ENCODE results near the gene SH3RF2.

DNA sequence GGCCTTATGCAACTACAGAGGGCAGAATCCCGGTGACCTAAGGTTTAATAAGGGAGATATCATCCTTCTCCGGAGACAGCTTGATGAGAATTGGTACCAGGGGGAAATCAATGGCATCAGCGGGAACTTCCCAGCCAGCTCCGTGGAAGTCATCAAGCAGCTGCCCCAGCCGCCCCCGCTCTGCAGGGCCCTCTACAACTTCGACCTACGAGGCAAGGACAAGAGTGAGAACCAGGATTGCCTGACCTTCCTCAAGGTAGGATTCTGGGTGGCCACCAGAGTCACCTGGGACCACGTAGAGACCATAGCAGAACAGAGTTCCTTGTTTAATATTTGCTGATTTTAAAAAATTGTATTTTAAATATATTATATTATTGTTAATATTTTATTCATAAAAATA is 63.7 kb downstream of the SH3RF2 start:
- TF ChIP-seq FOXM1 (IDR thresholded peaks at IDR 0.05; ENCODE audit: low read depth), result no peak
- TF ChIP-seq FOXM1 (CRISPR knock-in tag; IDR thresholded peaks at IDR 0.05; ENCODE audit: low read depth), result no peak
- TF ChIP-seq ZNF253 (CRISPR knock-in tag; conservative IDR thresholded peaks at IDR 0.05), result no peak
- no peak for TF ChIP-seq EZH2 (IDR thresholded peaks at IDR 0.05; ENCODE audit: borderline replicate concordance, low read depth, low read length)
- no peak for TF ChIP-seq NCOA2 (IDR thresholded peaks at IDR 0.05; ENCODE audit: partially characterized antibody in 2 of 2)
- TF ChIP-seq, protein P1, sequence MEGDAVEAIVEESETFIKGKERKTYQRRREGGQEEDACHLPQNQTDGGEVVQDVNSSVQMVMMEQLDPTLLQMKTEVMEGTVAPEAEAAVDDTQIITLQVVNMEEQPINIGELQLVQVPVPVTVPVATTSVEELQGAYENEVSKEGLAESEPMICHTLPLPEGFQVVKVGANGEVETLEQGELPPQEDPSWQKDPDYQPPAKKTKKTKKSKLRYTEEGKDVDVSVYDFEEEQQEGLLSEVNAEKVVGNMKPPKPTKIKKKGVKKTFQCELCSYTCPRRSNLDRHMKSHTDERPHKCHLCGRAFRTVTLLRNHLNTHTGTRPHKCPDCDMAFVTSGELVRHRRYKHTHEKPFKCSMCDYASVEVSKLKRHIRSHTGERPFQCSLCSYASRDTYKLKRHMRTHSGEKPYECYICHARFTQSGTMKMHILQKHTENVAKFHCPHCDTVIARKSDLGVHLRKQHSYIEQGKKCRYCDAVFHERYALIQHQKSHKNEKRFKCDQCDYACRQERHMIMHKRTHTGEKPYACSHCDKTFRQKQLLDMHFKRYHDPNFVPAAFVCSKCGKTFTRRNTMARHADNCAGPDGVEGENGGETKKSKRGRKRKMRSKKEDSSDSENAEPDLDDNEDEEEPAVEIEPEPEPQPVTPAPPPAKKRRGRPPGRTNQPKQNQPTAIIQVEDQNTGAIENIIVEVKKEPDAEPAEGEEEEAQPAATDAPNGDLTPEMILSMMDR (IDR thresholded peaks at IDR 0.05 in 2 of 3, conservative IDR thresholded peaks at IDR 0.05 in 1 of 3; ENCODE audit: insufficient read depth in 2 of 3, low read depth in 1 of 3, low read length in 3 of 3), result no peak
- no peak for TF ChIP-seq ZNF263 (CRISPR knock-in tag; IDR thresholded peaks at IDR 0.05; ENCODE audit: borderline replicate concordance)
- no peak for TF ChIP-seq ZNF140 (CRISPR knock-in tag; IDR thresholded peaks at IDR 0.05)

Measured in K562 (cell line).